AG04450 (cell line): ENCODE measurements around the gene TMEM272. TPM values are rescaled to one million over a fixed set of nuclear protein-coding genes. Genes with fewer than 3 reads are reported as not detected.

Experiments used
- CTCF ChIA-PET: fragments of 300-600, 350-600 bp; formaldehyde crosslinking; extraction: SDS; loops from one replicate; lab custom pipeline; 2022; ENCODE audit warnings: antibody characterized with exemption, inconsistent platforms; lab: Charles Lee
- POLR2A ChIA-PET: fragments of 350-600 bp; formaldehyde crosslinking; extraction: SDS; loops from one replicate; lab custom pipeline; 2021; ENCODE audit warnings: antibody characterized with exemption, inconsistent platforms; lab: Yijun Ruan, JAX
- DNase-seq: peaks from one replicate; pipeline ENCODE4 v3.0.0-alpha.2; 2011; ENCODE audit warnings: low read depth, low spot score
- H3K27ac ChIP-seq: one replicate; pipeline ENCODE4 v1.5.1; 2012; ENCODE audit warnings: low read depth, low read length, control low read depth
- H3K27me3 ChIP-seq: one replicate; pipeline ENCODE4 v1.6.0; 2012; ENCODE audit warnings: low read length; ENCODE audit not compliant: control insufficient read depth, insufficient read depth
- H3K4me3 ChIP-seq: 2 replicates; pipeline ENCODE4 v1.5.1; 2011; ENCODE audit warnings: mild to moderate bottlenecking, low read depth, low read length, control low read depth
- H3K9me3 ChIP-seq: 2 replicates; pipeline ENCODE4 v1.5.1; 2012; ENCODE audit warnings: low read length; ENCODE audit not compliant: control insufficient read depth, insufficient read depth
- polyA plus RNA-seq: library from polyadenylated mRNA; depleted of rRNA; stranded (reverse); fragments of >200 nt; gene quantifications from 2 replicates; pipeline ENCODE4 v1.2.3, GENCODE V29; 2011
- TF ChIP-seq, protein P1 (sequence below): IDR thresholded peaks from 2 replicates; pipeline ENCODE4 v1.5.1; 2011; ENCODE audit warnings: low read depth, low read length, control low read depth, inconsistent platforms

The TMEM272 gene
- polyA plus RNA-seq, 1 experiment = not detected

DNA sequence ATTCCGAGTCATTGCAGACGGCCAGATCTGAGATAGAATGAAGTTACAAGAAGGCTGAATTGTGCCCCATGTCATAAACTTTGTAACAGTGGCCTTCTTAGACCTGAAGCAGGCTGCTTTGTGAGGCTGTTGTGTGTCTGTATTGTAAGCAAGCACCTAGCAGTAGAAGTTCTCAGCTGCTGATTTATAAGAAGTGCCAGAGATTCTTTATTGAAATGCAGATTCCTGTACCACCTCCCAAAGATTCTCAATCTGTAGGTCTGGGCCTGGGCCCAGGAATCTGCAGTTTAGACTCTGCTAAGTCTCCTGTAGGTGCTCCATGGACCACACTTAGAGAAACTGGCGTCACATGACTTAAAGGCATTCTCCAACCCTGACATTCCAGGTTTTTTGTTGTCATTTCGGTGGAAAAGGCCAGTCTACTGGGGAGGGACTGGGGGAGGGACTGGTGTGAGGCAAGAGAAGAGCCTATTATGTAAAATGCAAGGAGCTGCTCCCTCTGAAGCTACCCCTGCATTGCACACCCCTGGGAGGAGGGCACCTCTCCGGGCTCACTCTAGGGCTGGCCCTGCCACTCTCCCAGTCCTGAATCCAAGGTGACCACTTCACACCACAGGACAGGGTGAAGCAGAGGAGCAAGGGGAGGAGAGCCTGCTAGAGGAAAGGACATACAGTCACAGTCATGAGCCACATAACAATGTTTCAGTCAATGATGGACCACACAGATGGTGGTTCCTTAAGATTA, 769 bp upstream of the TMEM272 start:
- CTCF ChIA-PET = interaction anchor here (0.6 to 2.0 kb wide), 6 partner anchors 9 to 45 kb away, joined by 3 to 6 read pairs (median 4); no protein-coding TSS in a partner anchor
- no peak overlapping the region for H3K27ac ChIP-seq
- POLR2A ChIA-PET = no interaction called here

DNA sequence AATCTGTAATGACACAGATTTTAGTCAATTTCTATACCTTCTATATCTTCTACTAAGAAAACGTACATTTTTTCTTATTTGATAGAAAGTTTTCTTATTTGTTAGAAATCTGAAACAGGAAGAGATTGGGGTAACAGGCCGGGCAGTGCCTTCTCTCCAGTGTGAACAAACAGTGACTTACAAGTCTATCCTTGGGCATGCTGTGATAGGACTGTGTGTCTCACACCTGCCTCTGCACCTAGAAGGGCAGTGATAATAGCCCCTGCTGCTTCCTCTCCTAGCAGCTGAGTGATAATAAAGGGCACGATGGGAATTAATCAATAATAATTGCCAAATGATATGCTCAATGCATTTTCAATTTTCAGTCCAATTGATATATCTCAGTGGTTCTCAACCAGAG, 1.4 kb downstream of the TMEM272 start:
- POLR2A ChIA-PET = no interaction called here
- no peak overlapping the region for H3K27ac ChIP-seq
- no peak overlapping the region for H3K4me3 ChIP-seq
- TF ChIP-seq, protein P1, sequence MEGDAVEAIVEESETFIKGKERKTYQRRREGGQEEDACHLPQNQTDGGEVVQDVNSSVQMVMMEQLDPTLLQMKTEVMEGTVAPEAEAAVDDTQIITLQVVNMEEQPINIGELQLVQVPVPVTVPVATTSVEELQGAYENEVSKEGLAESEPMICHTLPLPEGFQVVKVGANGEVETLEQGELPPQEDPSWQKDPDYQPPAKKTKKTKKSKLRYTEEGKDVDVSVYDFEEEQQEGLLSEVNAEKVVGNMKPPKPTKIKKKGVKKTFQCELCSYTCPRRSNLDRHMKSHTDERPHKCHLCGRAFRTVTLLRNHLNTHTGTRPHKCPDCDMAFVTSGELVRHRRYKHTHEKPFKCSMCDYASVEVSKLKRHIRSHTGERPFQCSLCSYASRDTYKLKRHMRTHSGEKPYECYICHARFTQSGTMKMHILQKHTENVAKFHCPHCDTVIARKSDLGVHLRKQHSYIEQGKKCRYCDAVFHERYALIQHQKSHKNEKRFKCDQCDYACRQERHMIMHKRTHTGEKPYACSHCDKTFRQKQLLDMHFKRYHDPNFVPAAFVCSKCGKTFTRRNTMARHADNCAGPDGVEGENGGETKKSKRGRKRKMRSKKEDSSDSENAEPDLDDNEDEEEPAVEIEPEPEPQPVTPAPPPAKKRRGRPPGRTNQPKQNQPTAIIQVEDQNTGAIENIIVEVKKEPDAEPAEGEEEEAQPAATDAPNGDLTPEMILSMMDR = no peak
- no peak for DNase-seq
- peaks cover 16% of the 10 kb centered on the region for H3K27me3 ChIP-seq
- H3K9me3 ChIP-seq = no peaks in the 10 kb centered on the region
- CTCF ChIA-PET = interaction anchor here (1.4 kb wide), 1 partner anchor 28 kb away, joined by 3 read pairs; no protein-coding TSS in a partner anchor

More for the DNA sequence above, 769 bp upstream of the TMEM272 start:
- TF ChIP-seq, protein P1 = no peak
- Histone ChIP-seq H3K27me3 (peaks cover 9% of the 10 kb centered on the region), H3K4me3 (no peak overlapping the region), H3K9me3 (peaks cover 2% of the 10 kb centered on the region; the same call in 1 of the 2 replicates)
- DNase-seq = no peak

DNA sequence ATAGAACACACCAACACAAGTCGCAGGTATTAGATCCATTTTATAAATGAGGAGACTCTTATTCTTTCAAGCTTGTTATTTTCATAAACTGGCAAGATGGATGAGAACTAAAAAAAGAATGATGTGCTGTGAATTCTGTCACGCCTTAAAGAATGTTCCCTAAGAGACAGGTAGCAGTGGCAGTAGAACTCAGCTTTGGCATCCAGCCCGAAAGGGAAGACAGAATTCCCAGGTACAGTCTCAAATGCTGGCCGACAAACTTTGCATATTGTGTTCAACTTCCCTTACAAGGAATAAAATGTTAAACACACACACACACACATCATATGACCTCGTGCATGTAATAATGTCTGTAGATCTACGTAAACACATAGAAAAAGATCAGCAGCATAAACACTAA, 3.2 kb downstream of the TMEM272 start:
- TF ChIP-seq, protein P1 = no peak

DNA sequence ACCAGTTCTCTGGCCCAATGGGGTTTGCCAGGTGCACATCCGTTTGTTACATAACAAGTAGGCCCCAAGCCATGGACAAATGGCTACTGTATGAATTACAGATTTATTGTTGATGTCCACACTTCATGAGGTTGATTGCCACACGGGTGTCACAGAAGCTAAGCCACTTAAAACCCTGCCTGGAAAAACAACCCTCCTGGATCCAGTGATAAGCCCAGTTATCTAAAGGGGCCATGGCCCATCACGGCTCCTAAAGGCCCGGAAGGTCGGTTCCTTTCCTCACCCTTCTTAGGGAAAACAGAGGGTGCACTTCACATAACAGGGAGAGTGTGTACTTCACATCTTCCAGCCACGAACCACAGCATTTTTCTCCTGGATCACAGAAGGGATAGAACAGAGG, 4.1 kb downstream of the TMEM272 start:
- Histone ChIP-seq H3K9me3 (no peaks in the 10 kb centered on the region), H3K27ac (no peak overlapping the region), H3K4me3 (no peak overlapping the region), H3K27me3 (peaks cover 20% of the 10 kb centered on the region)
- TF ChIP-seq, protein P1 = no peak
- no peak for DNase-seq
- ChIA-PET POLR2A (no interaction called here), CTCF (no interaction called here)

More for the DNA sequence above, 3.2 kb downstream of the TMEM272 start:
- CTCF ChIA-PET = interaction anchor here (1.4 kb wide), 1 partner anchor 26 kb away, joined by 3 read pairs; no protein-coding TSS in a partner anchor
- Histone ChIP-seq H3K27me3 (peaks cover 20% of the 10 kb centered on the region), H3K9me3 (no peaks in the 10 kb centered on the region), H3K27ac (no peak overlapping the region), H3K4me3 (no peak overlapping the region)
- no peak for DNase-seq
- POLR2A ChIA-PET = no interaction called here
